ENCODE data around the gene TRPM3.

The TRPM3 gene

DNA sequence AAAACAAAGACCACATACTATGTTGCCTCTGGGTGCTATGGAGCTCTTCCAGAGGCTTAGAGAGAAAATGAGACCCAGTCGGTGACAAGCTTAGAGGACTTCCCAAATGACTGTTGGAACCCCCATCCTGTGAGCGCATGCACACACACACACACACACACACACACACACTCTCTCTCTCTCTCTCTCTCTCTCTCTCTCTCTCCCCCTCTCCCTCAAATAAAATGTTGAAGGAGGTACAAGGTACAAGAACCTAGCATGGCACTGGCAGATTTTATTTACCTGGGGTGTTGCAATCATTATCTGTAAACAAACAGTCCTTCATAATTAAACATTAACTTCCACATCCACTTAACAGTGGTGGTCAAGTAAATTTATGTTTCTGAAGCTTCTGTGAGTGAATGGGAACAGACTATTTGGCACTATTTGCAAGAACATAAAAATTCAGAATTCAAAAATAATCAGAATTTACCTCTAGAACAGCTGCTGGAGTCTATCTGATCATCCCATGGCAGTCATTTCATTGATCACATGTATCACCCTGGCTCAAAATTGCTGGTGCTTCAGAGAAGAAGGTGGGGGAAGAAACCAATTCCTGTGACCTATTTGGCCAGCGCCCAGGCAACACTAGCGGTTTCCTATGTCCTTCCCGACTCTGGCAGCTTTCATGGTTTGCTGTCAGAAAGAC, 24.9 kb downstream of the TRPM3 start:
- DNase-seq, result no peak

DNA sequence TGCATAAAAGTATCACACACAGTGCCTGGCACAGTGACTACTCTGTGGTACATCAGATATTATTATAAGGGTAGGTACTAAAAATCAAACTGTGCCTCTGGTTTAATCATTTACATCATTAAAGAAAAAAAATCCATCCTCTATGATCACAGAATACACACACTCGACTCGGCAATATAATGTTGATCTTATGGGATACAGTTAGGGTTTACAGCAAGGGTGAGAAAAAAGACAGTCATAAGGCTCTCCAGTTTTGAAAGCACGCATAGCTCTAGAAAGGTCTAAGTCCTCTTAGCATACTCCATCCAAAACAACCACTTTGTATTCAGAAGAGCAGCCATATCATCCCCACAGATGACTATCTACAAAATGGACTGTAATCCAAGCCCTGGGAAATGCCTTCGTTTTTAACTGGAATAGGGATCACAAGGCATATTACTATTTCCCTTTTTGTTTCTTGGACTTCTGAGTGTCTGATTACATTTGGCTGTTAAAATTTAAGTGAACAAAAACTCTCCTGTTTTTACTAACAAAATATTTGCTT, 26.6 kb downstream of the TRPM3 start:
- DNase-seq, result no peak

DNA sequence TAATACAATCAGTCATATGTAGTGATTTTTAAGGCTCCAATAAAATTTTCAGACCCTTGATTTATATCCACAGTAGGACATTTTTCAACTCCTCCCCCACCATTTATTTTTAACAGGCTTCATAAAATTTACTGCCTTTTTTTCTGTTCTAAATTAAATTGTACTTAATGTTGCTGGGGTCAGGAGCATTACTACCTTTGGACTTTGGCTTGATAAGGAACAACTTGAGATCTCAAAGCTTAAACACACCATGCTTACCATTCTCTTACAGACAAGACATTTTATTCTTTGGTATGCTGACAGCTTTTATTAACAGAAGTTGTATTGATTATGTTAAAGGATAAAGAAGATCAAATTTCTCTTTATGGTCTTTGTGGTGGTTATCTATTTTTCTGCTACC, 30.5 kb downstream of the TRPM3 start:
- DNase-seq, result no peak

DNA sequence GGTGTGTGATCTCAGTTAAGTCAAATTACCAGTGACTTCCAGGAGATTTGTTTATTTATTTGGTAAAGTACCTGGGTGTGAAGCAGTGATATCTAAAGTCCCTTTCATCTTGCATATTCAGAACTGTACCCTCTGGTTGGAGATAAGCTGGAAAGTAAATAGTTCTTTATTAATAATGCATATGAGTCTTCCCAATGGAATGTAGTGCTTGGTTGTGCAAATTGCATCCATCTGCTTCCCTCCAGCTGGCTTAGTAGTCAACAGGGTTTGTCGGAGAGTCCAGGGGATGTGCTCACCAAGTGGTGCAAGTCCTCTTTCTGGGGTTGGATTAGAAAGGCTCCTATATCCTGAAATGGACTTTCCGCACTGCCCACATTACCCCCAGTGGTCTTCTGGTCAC, 42.0 kb downstream of the TRPM3 start:
- no peak for DNase-seq

DNA sequence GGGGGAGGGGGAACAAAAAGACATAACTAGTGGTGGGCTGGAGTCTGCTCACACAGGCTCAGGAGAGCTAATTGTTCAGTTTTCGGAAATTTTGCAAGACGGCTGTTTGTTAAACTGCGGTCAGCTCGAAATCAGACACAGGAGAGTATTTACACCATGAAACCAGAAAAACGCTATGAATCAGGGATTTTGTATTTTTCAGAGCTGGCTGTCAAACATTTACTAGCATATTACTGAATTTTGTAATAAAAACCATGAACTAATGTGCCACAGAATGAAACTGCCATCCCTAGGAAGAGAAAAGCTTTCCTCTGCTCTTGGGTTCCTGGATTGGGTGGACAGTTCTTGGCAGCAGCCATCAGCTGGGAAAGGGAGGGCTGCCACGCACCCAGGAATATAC, 45.3 kb downstream of the TRPM3 start:
- DNase-seq, result no peak

DNA sequence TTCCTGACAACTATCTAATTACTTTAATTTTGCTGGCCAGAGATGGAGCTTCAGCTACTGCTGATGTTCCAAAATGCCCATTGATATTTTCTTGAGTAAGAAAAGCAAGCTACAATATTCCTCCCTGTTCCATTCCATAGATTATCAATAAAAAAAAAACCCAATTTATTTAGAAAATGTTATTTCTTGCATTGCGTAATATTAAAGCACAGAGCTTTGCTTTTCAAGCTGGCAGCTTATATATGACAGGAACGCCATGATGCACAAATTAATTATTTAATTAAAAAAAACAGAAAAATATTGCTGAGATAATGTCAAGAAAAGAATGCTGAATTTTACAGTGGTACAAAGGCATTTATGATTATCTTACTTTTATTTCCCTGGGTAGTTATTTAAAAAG, 47.9 kb downstream of the TRPM3 start:
- DNase-seq, result no peak

DNA sequence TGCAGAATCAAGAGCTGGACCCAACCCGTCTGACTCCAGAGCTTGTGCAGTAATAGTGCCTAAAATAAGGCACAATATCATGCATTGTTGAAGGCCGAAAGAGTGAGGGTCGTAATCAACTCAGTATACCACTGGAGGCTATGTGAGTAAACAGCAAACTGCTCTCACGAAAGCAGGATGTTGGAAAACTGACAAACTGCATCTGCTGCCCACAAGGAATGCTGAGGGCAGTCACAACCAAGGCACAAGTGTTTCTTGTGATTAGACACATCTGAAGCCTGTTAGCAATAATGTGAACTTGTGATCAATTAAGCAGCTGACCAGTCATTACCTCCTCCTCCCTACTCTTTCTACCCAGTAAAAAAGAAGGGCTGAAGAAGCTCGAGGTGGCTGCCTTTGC, 48.8 kb downstream of the TRPM3 start:
- DNase-seq, result no peak

DNA sequence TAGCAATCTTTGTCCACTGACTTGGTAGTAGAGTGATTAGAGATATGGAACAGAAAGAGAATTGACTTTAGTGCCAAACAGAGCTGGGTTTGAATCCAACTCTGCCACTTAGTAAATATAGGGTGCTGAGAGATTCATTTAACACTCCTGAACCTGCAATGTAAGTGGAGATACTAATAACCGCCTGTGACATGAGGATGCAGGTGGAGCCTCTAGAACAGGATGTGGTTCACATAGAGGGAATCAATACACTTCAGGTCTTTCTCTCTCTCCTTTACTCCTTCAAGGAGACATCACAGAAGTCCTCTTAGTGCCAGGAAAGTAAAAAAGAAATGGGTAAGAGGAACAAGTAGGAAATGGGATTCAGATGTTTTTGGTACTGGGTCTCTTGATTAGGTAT, 49.8 kb downstream of the TRPM3 start:
- DNase-seq, result no peak

DNA sequence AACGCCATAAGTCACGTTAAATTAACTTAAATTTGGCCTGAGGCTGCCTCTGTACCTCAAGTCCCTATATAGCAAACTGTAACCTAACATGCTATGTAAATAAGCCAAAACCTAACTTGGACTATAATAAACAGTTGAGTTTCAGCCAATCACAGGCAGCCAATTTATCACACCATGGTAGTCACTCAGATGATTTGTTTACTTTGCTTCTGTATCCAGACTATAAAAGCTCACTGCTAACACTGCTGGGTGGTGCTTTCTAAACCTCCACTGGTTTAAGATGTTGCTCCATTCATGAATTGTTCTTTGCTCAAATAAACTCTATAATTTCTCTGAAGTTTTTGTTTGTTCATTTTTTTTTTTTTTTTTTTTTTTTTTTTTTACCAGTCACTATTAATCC, 62.8 kb downstream of the TRPM3 start:
- DNase-seq, result no peak

DNA sequence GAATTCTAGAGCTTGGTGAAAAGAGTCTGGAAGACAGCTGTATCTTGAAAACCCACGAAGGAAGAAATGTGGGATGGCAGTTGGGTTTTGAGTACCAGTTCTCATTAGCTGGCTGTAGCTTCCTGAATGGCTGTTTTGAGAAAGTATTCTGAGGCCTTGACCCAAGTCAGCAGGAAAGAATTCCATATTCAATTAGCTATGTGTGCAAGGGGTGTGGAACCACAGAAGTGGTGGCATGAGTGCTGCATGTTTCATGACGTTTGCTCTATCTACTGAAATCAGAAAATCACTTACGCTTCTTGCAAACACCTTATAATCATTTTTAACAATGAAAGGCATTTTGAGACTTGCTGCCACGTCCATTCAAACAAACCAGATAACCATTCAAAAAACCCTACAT, 69.1 kb downstream of the TRPM3 start:
- DNase-seq, result no peak

DNA sequence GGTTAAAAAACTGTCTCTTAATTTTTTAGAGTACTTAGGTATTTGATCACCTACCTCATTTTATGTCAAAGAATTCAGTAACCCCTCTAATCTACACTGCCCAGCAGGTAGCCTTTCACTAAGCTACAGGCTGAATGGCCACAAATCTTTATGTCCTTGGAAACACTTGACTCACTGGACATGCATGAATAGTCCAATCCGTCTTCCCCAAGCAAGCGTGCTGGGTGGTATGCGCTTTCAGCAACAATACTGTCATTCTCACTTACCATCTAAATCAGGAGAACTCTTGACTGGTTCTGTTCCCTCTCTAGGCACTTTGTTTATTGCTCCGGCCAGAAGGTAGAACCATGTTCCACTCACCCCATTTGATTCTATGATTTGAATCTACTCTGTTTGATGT, 73.1 kb downstream of the TRPM3 start:
- DNase-seq, result no peak

DNA sequence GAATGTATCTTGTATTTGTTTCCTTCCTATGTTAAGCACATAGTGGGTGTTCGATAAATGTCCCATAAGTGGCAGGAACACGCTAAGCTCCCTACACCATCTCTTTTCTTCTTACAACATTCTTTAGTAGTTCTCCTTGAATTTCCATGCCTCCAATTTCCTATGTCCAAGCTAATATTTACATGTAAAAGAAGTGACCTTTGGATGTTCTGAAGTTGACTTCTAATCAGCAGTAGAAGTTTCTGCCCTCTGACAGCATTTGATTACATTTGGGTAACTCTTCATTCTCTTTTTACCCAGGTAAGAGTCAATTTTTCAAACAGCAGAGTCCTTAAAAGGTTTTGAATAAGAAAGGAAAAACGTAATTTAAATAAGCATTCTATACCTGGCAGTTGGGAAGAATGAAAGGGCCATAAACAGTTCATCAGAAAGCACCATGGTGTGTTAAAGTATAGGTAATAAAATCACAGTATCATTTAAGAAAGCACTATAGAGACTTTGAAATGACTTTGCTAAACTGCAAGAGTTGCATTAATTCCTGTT, 78.9 kb downstream of the TRPM3 start:
- no peak for DNase-seq

DNA sequence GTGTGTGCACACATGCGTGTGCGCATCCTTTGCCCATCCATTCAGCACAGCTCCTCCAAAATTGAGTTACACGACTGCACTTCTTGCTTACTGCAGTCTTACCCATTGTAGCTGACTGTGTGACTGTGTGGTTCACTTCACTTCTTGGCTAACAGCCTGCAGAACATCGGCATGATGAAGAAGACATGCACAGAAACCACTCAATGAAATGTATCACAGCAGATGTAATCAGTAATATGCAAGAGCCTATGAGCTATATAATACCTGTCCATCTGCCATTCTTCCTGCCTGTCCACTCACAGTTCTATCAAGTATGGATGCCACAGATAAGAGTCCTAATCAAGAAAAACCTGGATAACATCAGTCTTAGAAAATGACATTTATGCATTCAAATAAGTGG, 83.9 kb downstream of the TRPM3 start:
- DNase-seq, result no peak

DNA sequence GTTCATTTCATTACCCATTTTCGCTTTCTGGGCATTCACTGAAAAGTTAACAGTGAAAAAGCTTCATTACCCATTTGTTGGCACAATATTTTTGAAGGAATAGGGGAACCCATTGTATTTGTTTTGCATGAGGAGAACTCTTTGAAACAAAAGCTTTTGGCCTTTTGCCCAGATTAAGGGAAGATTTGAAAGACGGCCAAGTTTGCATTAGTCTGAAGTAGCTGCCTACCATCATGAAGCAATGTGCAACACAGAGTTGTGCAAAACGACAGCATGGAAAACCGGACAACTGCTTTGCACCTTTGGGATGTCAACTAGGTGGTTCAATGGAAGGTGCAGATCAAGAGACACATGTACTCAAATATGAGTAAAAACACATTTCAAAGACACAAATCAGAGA, 84.9 kb downstream of the TRPM3 start:
- no peak for DNase-seq

DNA sequence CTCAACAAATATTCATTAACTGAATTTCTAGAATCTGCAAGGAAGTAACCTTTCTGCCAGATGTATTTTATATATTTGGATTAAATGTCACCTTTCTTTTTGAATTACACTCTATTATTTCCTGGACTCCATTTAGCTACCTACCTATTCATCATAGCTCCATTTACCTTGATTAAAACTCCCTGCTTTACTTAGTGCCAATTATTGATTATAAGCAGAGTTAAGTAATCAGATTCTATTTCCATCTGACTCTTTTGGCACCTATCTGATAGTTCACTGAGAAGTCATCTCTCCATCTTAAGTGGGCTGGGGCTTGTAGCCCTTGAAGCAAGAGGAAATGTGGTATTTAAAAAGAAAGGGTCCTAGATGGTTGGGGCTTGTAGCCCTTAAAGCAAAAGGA, 88.6 kb downstream of the TRPM3 start:
- DNase-seq, result no peak

DNA sequence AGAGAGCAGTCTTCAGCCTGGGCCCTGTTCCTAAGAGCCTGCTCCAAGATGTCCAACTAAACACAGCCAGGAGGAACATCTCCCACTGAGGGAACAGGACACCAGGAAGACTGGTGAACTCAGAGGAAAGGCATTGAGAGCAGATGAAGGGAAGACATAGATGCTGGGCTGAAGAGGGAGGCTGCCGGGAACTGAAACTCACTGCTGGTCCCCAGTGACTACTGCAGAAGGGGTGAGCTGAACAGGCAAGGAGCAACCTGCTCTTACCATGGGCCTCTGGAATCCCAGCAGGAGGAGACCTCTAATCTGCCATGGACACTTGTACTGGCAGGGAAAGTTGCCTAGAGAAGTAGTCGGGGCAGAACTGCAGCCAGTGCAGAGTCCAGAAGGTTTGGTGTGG, 95.7 kb downstream of the TRPM3 start:
- no peak for DNase-seq

DNA sequence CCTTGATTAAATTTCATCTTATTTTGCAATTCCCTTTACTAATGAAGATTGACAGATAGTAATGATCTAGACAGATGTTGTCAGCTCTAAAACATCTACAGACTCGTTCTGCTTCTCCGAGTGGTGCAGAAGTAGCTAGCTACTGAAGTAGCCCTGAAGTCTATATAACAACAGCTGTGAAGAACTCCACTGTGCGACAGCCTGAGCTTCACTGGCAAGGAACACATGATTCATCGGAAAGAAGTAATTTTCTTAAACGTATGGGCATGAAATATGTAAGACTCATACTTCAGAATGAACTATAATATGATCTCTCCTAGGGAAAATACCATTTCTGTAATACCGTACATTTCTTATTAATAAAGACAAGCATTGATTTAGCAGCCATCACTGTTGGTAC, 96.2 kb downstream of the TRPM3 start:
- DNase-seq, result no peak

DNA sequence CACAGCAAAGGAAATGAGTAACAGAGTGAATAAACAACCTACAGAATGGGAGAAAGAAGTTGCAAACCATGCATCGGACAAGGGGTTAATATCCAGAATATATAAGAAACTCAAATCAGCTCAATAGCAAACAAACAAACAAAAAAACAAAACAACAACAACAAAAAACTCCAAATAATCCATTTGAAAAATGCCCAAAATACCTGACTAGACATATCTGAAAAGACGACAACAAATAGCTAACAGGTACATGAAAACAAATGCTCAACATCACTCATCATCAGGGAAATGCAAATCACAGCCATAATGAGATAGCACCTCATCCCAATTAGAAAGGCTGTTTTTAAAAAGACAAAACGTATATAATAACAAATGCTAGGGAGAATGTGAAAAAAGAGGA, 111.2 kb downstream of the TRPM3 start:
- DNase-seq, result no peak

DNA sequence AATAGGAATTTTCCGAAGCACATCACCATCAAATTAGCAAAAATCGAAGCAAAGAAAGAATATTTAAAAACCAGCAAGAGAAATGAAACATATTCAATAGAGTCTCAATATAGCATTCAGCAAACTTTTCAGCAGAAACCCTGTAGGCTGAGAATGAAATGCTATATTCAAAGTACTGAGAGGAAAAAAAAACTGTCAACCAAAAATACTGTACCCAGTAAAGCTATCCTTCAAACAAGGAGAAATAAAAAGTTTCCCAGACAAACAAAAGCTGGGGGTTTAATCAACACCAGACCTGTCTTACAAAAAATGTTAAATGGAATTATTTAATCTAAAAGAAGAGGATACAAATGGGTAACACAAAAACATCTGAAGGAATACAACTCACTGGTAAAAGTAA, 116.0 kb downstream of the TRPM3 start:
- DNase-seq, result no peak

DNA sequence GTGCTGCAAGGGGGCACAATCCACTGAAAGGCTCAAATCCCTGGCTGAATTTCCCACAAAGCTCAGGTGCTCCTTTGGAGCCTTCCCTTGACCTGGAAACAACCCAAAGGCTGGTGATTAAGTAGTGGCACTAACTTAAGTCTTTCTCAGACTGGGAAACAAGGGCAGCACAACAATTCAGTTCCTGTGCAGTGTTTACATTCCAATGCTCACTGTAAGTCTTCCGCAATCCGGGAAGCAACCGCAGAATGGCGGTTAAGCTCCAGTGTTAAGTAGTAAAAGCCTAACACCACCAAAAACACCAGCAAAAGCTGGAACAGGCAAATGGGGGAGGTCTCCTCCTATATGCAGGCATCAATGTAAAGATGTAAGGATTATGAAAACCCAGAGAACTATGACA, 117.2 kb downstream of the TRPM3 start:
- no peak for DNase-seq

DNA sequence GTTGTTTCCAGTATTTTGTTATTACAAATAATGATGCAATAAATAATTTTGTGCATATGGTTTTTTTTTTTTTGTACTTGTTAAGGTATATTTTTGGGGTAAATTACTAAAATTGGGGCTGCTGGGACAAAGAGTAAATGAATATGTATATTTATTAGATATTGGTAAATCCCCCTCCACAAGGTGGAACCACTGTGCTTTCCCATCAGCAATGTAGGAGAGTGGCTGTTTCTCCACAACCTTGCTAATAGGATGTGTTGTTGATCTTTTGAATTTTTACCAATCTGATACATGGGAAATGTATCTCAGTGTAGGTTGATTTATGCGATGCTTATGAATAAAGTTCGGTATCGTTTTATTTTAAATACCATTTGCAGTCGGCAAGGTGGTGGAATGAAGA, 118.1 kb downstream of the TRPM3 start:
- DNase-seq, result no peak

DNA sequence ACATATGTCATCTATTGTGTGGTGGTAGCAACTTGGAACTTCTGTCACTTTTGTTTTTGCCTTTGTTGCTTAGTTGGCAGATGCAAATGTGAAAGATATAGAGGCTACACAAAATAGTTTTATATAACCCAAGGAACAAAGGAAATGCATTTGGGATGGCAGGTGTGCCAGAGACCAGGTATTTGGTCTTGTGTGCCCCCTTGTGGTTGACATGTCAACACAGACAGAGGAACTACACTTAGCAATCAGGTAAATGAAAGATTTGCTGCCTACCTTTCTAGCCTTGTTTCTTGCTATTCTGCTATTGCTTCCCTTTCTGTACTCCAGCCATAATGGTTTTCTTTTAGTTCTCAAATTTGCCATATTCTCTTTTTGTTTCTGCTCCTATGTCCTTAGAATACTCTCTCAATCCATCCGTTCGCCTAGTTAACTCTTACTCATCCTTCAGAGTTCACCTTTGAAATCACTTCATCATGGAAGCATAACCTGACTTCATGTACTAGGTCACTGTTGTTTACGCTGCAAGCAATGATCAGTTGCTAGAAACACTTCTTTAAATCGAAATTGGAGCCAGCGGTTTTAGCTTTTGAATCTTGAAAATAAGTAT, 119.5 kb downstream of the TRPM3 start:
- DNase-seq, result no peak

DNA sequence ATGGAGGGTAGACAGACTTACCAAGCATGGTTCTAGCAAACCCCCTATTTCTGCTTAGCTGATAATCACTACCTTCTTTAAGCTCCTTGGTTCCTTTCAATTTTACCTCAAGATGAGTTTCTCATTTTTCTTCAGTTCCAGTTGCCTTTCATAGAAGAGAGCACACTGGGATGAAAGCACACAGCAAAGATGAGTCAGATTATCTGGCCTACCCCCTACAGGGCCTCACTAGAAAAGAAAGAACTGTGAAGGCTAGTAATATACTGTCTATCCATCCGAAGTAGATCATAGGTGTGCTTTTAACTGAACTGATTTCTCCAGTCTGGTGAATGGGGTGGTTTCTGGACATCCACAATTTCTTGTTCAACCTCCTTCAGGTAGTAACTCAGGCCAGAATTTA, 122.5 kb downstream of the TRPM3 start:
- no peak for DNase-seq

DNA sequence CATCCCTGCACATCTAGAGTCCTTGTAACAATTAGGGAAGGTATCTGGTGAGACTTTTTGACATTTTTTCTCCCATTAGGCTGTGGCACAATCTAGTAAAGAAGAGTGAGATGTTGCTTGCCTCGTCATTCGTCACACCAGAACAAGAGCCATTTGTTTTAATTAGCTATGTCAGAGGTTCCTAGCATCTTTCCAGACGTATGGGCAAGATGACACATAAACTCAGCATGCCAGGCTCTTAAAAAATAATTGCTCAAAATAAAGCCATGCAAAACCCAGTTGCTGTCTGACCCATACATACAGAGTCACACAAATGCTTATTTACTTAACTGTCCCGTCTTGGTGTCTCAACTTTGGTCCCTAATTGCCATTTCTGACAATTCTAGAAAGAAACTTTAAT, 125.9 kb downstream of the TRPM3 start:
- no peak for DNase-seq

DNA sequence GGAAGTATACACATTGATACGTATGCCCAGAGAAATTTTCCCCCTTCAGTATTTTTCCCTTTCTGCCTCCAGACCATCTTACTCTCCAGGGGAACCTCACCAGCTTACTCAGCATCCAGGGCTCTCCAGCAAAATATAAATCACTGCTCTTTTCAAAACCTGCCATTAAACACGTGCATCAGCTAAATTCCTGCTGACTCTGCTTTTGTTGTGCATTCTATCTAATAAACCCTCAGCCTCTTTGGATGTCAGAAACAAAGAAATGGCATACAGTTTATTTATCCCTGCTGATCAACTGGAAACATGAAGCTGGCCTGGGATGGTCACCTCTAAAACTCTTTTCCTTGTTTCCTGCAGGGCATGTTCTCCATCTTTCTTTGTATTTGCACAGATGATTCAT, 126.8 kb downstream of the TRPM3 start:
- DNase-seq, result no peak

All from activated CD4-positive, alpha-beta T cell treated with anti-CD3 and anti-CD28 coated beads for 4 hours (primary cell).